Loucy (cell line): ENCODE data around the gene MVD.

Source experiments
- EZH2phosphoT487 ChIP-seq: fragments of 200-600 bp; IDR thresholded peaks from 2 replicates; pipeline ENCODE4 v1.6.1; 2018; ENCODE audit warnings: antibody characterized with exemption, mild to moderate bottlenecking, moderate library complexity, borderline replicate concordance
- TF ChIP-seq, protein P1 (sequence below): fragments of 200-600 bp; sonication (generic); conservative IDR thresholded peaks from 2 replicates; pipeline ENCODE4 v1.5.1; 2014; ENCODE audit warnings: mild to moderate bottlenecking, antibody characterized with exemption, low read length

GRCh38 chr16:88686439-88687253 lies 23.8 kb upstream of the MVD start, which contains the start of gene SNAI3:
- TF ChIP-seq, protein P1, sequence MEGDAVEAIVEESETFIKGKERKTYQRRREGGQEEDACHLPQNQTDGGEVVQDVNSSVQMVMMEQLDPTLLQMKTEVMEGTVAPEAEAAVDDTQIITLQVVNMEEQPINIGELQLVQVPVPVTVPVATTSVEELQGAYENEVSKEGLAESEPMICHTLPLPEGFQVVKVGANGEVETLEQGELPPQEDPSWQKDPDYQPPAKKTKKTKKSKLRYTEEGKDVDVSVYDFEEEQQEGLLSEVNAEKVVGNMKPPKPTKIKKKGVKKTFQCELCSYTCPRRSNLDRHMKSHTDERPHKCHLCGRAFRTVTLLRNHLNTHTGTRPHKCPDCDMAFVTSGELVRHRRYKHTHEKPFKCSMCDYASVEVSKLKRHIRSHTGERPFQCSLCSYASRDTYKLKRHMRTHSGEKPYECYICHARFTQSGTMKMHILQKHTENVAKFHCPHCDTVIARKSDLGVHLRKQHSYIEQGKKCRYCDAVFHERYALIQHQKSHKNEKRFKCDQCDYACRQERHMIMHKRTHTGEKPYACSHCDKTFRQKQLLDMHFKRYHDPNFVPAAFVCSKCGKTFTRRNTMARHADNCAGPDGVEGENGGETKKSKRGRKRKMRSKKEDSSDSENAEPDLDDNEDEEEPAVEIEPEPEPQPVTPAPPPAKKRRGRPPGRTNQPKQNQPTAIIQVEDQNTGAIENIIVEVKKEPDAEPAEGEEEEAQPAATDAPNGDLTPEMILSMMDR, result no peak
- TF ChIP-seq EZH2phosphoT487, result no peak
